RCC 7860 (cell line): ENCODE data around the gene C11orf21.

Source experiments
- DNase-seq: peaks from one replicate; pipeline ENCODE4 v3.0.0-alpha.2; 2015; ENCODE audit warnings: low spot score
- FAIRE-seq: peaks from 2 replicates; lab custom pipeline; 2012; peaks lifted over from hg19 to GRCh38; lab: Jason Lieb, UNC

The C11orf21 gene

DNA sequence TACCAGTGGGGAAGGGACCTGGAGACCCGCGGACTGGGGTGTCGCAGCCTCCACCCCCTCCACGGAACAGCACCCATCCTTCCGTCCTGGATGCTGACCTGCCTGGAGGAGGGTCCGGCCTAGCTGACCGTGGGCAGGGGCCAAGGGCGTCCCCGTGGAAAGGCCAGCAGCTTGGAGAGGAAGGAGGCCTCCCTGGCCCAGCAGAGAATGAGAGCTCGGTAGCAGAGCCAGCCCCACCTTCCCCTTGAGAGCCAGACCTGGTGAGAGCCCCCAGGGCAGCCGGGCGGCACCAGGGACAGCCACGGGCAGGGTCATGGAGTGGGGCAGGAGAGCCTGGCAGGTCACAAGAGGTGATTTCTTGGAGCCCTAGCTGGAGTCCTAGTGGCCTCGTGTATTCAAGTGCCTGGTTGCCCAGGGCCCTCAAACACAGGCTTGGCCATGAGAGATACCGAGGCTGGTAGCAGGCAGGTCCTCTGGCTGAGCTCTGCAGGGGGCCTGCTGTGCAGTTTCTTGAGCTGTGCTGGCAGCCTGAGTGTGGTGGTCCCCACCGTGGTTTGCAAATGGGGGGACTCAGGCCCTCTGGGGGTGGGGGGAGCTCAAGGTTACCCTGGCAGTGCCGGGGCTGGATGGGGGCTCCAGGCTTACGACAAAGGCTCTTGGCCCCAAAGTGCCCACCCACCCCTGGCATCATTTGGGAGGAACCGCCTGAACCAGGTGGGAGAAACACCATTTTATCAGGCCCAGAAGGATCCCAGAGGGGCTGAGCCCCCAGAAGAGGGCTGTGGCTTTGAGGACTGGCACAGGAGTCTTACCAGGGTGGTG lies 7.7 kb upstream of the C11orf21 start:
- DNase-seq (no peak), FAIRE-seq (no peak)

DNA sequence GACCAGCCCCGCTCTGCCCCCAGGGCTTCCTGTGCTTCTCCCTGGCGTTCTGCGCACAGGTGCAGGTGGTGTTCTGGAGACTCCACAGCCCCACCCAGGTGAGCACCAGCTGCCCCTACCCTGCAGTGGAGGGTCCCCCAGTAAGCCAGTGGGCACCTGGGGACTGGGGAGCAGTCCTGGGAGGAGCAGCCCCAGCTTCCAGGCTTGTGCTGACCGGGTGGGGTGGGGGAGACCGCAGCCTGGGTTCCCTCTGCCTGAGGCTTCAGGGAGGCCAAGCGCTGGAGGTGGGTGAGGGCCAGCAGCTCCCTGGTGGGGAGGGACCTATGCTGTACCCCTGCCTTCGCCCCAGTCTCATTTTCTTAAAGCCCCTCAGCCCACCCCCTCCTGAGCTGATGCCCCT lies 7.0 kb upstream of the C11orf21 start:
- no peak for FAIRE-seq
- no peak for DNase-seq

DNA sequence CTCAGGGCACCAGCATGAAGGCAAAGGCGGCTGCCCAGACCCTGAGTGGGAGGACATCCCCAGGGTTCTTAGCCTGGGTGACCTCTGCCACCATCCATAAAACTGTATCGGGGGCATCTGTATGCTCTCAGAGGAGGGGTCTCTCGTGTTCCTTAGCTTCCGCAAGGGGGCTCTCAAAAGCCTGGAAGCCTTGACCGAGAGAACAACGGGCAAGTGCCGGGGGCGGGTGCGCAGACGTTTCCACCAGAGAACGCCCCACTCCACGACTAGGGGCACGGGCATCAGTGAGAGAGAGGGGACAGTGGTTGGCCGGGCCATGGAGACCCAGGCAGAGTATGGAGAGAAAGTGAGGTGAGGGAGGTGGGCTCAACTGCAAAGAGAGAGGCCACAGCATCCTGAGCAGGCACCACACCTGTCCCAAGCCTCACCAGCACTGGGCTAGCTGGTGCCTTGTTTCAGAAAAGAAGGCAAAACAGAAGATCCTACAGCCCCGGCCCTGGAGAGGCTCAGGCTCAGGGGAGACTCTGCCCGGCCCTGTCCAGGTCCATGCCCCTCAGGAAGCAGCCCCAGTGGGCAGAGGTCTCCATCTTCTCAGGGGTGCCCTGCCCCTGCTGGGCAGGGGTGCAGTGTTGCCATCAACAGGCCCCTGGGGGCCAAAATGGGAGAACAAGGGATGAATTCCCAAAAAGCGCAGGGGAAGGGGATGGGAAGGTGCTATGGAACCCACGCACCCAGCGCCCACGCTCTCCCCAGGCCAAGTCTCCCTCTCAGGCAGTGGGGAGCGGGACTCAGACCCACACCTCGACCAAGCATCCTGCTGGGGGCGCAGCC lies 6.0 kb upstream of the C11orf21 start:
- DNase-seq (no peak), FAIRE-seq (no peak)

DNA sequence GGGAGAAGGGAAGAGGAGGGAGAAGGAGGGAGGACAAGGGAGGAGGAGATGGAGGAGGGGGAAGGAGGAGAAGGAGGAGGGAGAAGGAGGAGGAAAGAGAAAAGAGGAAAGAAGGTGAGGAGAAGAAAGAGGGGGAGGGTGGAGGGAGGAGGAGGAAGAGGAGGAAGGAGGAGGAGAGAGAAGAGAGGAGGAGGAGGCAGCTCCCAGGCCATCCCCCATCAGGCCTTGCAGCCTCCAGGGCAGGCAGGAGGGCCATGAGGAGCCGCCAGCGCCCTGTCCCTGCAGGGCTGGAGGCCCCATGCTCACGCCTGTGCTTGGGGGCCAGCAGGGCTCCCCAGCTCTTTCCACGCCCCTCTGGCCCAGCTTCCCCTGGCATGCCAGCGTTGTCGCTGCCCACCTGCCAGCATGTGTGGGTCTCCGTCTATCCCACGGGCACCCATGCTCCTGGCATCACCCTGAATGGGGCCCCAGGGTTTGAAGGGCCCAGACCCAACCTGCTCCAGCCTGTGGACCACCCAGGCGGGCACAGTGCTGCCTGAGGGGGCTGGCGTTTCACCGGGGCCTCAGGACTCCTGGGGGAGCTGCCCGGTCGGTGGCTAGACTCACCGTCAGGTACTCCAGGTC lies 5.3 kb upstream of the C11orf21 start:
- FAIRE-seq: no peak

DNA sequence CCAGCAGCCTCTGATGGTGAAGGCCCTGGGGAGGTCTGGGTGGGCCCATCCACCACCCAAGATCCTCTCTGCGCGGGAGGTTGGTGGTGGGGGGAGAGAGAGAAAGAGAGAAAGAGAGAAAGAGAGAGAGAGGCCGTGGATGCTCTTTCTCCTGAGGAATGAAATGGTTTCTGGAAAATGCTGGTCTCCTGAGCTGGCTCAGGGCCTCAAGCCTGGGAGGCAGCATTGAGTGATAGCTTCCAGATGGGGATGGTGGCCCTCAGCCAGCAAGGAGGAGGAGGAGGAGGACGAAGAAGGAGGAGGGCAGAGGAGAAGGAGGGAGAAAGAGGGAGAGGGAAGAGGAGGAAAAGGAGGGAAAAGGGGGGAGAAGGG lies 4.7 kb upstream of the C11orf21 start:
- FAIRE-seq (no peak), DNase-seq (no peak)

More for the DNA sequence above, 5.3 kb upstream of the C11orf21 start:
- DNase-seq: no peak

DNA sequence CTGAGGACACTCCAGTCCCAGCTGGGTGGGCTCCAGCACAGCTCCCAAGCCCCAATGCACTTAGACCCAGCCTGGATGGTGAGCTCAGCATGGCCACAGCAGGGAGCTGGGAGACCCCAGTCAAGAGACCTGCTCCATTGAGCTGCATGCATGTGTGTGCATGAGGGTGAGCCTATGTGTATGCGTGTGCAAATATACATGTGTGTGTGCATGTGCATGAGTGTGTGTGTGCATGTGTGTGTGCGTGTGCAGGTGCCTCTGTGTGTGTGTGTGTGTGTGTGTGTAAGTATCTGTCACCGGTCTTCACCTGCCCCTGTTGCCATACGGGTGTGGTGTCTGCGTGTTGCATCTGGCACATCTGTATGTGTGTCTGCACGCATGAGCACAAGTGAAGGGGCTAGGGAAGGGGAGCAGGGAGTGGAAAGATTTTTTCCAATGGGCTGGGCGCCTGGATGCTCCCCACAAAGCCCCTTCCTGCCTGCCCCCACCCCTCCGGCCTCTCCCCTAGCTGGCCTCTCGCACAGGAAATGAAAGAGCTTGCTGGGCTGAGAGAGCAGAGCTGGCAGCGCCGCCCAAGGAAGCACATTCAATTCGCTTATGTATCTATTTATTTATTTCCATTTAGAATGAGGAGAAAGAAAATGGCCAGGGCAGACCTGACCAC lies 4.2 kb upstream of the C11orf21 start:
- FAIRE-seq (no peak), DNase-seq (no peak)

DNA sequence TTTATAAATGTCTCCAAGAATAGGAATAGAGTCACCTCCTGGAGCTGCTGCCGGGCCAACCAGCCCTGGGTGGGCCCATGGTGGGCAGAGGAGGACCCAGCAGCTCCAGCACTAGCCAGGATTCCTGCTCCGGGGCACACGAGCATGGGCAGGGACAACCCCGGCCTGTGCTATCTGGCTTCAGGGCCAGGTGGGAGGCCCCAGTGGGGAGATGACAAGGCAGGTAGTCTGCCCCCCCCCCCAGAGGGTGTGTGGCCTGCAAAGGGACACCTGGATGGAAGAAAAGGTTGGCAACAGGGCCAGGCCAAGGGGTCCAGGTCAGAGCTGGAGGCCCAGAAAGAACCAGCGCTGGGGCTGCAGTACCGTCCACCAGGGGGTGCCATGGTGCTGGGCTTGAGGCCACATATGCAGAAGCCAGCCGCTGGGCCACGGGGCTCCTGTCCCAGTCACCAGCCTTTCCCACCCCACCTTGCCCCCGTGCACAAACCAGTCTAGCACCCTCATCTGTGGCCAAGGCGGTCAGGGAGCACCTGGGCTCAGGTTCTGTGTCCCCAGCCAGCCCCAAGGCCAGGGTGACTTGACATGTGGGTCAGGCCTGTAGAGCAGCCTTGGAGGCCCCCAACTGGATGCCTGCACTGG lies 3.5 kb upstream of the C11orf21 start:
- FAIRE-seq (no peak), DNase-seq (peak; percentile 21)

DNA sequence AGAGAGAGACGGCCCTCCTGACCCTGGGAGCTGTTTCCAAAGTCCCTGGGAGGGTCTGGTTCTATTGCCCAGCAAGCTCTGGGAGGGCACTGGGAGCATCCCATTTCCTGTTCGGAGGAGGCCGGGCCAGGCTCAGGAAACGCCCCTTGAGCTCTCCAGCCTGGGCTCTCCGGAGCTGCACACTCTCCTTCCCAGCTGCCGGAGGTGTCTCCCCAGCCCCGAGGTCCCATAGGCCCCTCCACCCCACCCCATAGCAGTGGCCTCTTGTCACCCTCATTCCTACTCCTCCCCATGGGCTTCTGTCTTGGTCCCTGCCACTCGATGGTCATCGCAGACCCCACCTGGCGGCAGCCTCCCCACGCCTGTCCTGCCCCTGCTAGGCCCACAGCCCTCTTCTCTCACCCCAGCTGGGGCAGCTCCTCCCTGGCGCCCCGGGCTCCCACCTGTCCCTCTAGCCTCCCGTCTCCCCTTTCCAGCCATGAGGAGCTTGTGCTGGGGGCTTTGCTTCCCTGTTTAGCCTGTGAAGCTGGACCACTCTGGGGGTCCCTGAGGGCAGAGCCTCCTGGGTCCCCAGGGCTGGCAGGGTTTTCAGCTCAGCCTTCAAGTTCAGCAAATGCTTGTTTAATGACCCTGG lies 2.9 kb upstream of the C11orf21 start:
- no peak for FAIRE-seq
- no peak for DNase-seq

DNA sequence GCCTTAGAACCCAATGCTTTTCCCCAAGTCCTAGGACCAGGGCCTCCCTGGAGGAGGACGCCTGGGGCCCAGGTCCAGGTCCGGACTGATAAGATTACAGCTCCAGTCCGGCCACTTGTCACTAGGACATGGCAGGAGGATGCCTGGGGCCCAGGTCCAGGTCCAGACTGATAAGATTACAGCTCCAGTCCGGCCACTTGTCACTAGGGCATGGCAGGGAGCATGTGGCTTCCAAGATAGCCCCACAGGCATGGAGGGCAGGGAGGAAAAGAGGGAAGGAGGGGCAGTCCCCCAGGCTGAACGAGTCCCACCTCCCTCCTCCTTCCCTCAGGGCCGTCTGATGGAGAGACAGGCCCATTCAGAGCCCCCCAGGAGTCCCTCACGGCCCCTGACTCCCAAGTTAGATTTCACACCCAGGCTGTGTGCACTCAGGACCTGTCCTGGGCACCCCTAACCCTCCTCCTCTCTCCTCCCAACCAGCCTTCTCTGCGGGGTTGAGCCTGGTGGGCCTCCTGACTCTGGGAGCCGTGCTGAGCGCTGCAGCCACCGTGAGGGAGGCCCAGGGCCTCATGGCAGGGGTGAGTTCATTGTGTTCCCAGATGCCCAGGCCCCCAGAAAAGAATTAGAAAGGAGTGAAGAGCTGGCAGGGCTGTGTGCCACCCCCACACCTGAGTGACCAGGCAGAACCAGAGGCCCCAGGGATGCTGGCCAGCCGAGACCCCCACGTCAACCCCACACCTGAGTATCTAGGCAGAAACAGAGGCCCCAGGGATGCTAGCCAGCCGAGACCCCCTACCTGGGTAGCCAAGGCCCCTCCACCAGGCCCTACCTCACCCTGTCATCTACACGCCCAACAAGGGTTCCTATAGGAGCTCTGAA lies 2.1 kb upstream of the C11orf21 start:
- DNase-seq (no peak), FAIRE-seq (no peak)

DNA sequence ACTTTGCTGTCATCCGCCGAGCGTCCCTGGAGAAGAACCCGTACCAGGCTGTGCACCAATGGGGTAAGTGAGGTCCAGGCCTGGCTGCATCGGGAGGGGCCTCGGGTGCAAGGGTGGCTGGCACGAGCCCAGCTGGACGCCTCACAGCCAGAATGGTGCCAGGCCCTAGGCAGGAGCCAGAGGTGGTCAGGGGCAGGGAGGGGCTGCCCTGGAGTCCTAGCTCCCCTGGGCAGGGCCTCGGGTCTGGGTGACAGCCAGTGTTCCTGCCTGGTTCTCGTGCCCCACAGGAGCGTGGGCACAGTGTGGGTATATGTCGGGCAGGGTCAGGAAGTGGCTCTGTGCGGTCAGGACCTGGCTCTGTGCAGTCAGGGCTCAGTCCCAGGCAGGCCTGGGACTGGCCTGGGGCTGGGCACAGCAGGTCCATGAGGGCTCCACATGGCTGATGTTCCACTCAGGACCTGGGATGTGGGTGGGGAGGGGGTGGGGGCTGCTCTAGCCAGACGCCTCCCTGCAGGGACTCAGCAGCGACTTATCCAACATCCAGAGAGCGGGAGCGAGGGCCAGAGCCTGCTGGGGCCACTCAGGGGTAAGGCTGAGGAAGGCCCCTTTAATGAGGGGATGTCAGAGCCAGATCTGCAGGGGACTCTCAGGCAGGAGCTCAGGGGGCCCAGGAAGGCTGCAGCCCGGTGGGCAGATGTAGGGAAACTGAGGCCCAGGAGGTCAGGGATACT lies 1.3 kb upstream of the C11orf21 start:
- no peak for DNase-seq
- no peak for FAIRE-seq

DNA sequence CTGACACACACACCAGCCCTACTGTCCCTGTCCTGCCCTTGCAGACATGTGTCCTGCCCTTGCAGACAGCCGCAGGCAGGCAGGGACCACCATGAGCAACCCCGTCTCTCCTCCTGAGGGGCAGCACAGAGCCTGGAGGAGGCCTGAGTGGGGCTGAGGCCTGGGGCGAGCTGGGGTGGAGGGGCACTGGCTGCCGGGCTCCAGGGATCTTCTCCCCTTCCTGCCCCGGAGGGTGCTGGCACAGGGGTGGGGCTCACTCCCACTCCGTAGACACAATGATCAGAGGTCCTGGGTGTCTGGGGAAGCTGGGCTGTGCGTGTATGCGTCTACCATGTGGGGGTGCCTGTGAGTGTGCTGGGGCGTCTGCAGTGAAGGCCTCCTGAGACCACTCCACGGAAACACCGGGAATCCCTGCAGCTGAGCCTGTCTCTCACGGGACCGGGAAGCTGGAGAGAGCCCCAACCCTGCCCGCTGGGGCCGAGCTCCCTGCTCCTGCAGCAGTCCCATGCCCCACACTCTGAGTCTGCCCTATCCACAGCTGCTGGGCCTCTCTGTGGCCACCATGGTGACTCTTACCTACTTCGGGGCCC lies 683 bp upstream of the C11orf21 start:
- FAIRE-seq (no peak), DNase-seq (no peak)

DNA sequence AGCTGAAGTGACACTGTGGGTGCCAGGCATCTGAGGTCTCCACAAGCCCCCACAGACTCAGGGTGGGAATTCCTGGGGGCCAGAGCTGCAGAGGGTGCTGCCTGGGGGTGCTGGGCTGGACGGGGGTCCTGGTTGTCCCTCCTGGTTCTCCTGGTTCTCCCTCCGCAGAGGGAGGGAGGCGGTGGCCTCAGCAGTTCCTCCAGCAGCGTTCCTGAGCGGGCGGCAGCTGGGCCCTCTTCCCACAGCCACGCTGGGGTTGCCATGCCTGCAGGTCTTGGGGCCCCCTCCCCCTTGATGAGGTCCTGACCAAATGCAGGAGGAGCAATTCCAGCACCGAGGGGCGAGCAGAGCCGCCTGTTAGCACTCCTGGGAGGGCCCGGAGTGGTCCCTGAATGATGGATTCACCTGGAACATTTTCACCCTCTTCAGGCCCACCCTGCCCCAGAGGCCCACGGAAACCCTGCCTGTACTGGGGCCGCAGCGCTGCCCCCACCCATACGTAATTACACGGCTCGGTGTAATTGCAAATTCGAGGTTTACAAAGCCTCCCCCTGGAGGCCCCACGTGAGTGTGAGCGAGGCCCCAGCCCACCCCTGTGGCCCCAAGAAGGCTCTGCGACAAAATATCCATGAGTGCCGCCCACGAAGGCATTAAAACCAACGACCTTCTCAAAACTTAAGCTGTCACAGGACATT lies 635 bp downstream of the C11orf21 start:
- DNase-seq (no peak), FAIRE-seq (no peak)

DNA sequence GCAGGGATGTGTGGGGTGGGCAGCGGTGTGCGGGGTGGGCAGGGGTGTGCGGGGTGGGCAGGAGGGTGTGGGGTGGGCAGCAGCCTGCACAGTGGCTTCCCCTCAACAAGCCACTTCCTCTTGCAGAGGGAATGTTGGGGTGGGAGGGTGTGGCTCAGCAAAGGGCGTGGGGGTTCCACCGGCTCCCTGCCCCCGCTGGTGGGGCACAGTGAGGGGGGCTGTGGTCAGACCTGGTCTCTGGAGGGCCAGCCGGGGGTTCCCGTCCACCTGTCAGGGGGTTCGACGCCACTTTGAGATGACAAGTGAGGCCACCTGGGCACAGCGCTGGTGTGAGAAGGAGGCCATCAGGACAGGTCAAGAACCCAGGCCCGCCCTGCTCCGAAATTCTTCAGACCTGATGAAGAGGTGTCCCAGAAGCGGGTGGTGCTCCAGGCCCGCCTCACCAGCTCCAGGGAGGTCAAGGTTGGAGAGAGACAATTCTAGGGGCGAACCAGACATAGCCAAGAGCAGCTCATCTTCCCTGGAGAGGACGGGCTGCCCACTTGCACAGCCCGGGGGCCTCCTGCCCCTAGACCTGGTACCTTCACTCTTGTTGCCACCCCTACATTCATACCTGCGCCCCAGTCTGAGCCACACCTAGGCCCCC lies 1.3 kb downstream of the C11orf21 start:
- DNase-seq: no peak
- no peak for FAIRE-seq

DNA sequence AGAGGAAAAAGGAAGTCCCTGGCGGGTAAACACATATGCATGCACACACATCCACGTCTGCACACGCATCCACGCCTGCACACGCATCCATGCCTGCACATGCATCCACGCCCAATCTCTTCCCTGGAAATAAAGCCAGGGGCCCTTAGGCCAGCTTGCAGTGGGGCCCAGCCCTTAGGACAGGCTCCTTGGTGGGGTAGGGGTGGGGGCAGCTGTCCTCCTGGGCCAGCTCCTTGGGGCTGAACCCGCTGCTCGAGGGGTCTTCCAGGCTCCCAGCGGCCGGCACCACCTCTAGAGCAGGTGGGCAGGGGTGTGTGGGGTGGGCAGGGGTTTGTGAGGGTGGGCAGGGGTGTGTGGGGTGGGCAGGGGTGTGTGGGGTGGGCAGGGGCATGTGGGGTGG lies 1.9 kb downstream of the C11orf21 start:
- DNase-seq (no peak), FAIRE-seq (no peak)

DNA sequence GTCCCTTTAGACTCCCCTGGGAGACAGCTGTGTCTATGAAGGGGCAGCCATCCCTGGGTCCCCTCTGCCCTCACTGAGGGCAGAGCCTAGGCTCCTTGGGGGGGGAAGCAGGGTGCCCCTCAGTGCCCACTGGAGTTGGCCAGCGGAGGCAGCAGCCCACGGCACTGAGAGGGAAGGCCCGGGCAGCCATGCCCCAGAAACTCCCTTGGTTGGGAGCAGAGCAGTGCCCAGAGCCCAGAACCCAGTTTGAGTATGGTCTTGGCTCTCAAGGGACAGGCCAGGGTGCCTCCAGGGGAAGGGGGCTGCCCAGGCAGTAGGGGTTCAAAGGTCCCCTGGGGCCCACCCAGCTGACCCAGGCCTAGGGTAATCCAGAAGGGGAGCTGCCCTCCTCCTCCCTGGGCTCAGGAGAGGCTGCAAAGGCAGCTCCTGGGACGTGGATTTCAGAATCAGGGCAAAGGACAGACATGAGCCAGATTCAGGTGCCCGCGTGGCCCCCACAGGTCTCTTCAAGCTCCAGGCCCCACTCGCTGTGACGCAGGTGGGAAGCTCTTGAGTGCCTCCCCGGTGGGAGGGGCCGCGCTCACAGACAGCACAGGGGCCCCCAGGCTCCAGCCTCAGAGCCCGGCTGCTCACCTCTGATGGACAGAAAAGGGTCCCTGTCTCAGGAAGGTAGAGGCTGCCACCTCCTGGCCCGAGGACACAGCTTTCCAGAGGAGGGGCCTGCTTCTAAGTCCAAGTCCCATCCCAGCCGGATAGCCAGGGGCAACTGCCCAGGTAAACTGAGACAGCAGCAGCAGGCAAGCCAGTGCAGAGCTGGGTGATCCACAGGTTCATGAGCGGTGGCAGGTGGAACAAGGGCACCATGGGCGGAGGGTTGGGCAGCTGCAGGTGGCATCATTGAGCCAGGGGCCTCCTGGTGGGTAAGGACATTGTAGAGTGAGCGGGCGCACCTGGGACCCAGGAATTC lies 2.6 kb downstream of the C11orf21 start:
- FAIRE-seq: no peak

More for the DNA sequence above, 2.6 kb downstream of the C11orf21 start:
- no peak for DNase-seq
